Gastrocnemius medialis (tissue), 4 donors: ENCODE measurements around the gene SIMC1.
"Not testable (repeated sequence)": the region's sequence is repeated elsewhere in the genome, so short reads cannot be mapped to it uniquely, and the experiment has no call there.

Experiments used
- POLR2A ChIP-seq, 2 donors: fragments of 450-650 bp; IDR thresholded peaks; one replicate each; pipeline ENCODE4 v1.6.1; 2017; ENCODE audit warnings: antibody characterized with exemption in 2 of 2, mild to moderate bottlenecking in 2 of 2, moderate library complexity in 2 of 2
- TF ChIP-seq, protein P1 (sequence below), 5 experiments: fragments of 450-650 bp in 3 of 5; fragments of 200-600 bp in 2 of 5; sonication (generic) in 2 of 5; IDR thresholded peaks in 4 of 5; conservative IDR thresholded peaks in 1 of 5; 1 replicate in 4 of 5; 2 replicates in 1 of 5; pipeline ENCODE4 v1.5.1; 2016 to 2019; ENCODE audit warnings: antibody characterized with exemption in 5 of 5, mild to moderate bottlenecking in 3 of 5, moderate library complexity in 3 of 5

DNA sequence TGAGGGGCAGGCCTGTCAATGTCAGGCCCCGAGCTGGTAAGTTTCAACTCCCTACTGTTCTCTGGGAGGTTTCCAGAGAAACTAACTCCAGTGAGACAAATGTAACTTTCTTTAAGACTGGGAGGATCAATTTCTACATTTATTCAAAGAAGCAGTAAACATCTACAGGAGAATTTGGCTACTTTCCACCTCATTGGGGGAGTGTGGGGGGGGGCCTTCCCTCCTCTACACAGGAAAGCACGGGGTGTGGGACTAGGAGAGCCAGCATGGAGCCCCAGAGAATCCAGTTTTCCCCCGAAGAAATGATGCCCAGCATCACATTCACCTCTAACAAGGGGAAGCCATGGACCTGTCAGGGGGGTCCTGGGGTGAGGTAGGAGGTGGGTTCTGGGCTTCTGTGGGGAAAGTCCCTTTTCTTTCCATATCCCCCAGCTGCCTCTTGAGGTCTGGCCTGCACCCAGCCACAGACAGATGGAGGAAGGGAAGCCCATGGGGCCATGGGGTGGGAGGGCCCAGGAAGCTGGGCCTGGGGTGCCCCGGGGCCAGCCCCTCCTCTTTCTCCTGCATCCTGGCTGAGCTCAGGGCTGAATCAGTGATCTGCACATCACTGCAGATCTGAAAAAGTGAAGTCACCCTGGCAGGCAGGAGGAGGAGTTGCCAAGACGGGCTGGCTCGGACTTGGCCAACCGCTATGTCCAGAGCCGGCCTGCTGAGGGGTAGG lies 42.6 kb upstream of the SIMC1 start:
- TF ChIP-seq POLR2A (IDR thresholded peaks at IDR 0.05): not testable (repeated sequence)
- TF ChIP-seq, protein P1, sequence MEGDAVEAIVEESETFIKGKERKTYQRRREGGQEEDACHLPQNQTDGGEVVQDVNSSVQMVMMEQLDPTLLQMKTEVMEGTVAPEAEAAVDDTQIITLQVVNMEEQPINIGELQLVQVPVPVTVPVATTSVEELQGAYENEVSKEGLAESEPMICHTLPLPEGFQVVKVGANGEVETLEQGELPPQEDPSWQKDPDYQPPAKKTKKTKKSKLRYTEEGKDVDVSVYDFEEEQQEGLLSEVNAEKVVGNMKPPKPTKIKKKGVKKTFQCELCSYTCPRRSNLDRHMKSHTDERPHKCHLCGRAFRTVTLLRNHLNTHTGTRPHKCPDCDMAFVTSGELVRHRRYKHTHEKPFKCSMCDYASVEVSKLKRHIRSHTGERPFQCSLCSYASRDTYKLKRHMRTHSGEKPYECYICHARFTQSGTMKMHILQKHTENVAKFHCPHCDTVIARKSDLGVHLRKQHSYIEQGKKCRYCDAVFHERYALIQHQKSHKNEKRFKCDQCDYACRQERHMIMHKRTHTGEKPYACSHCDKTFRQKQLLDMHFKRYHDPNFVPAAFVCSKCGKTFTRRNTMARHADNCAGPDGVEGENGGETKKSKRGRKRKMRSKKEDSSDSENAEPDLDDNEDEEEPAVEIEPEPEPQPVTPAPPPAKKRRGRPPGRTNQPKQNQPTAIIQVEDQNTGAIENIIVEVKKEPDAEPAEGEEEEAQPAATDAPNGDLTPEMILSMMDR (IDR thresholded peaks at IDR 0.05 in 4 of 5, conservative IDR thresholded peaks at IDR 0.05 in 1 of 5): not testable (repeated sequence)
